Measurements from ENCODE around the gene IPO11.
"Not testable (repeated sequence)": the region's sequence is repeated elsewhere in the genome, so short reads cannot be mapped to it uniquely, and the experiment has no call there.

IPO11 gene

GRCh38 chr5:62514510-62515119 lies 102.1 kb downstream of the IPO11 start:
- no peak for DNase-seq (ENCODE audit: low spot score)

- DNase-seq (ENCODE audit: low spot score): not testable (repeated sequence)
Observed at GRCh38 chr5:62520812-62521211, 108.2 kb downstream of the IPO11 start.

DNA sequence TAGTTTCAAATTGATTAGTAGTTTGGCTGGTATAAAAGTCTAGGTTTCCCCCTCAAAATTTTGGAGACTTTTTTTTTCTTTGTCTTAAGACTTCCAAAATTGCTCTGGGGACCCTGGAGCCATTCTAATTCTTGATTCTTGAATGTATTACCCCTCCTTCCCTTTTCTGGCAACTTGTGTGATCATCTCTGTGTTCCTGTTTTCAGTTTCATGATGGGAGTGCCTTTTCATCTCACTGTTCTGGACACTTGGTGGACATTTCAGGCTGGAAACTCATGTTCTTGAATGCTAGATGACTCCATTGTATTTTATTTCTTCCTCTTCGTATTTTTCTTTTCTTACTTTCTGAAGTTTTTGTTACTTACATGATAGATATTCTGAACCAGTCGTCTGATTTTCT lies 108.8 kb downstream of the IPO11 start:
- DNase-seq (ENCODE audit: low spot score): no peak

GRCh38 chr5:62522811-62523210 lies 110.2 kb downstream of the IPO11 start:
- DNase-seq (ENCODE audit: low spot score): no peak

DNA sequence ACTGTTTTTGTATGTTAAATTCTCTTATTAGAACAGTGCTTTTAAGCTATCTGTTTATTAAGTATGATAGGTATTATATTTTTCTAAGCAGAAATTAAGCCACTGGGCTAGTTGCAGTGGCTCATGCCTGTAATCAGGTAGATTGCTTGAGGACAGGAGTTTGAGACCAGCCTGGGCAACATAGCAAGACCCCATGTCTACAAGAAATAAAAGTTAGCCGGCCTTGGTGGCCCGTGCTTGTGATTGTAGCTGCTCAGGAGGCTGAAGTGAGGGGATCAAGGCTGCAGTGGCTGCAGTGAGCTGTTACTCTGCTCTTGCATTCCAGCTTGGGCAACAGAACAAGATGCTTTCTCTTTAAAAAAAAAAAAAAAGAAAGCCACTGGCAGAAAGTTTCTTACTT lies 121.0 kb downstream of the IPO11 start:
- DNase-seq (ENCODE audit: low spot score): no peak

DNA sequence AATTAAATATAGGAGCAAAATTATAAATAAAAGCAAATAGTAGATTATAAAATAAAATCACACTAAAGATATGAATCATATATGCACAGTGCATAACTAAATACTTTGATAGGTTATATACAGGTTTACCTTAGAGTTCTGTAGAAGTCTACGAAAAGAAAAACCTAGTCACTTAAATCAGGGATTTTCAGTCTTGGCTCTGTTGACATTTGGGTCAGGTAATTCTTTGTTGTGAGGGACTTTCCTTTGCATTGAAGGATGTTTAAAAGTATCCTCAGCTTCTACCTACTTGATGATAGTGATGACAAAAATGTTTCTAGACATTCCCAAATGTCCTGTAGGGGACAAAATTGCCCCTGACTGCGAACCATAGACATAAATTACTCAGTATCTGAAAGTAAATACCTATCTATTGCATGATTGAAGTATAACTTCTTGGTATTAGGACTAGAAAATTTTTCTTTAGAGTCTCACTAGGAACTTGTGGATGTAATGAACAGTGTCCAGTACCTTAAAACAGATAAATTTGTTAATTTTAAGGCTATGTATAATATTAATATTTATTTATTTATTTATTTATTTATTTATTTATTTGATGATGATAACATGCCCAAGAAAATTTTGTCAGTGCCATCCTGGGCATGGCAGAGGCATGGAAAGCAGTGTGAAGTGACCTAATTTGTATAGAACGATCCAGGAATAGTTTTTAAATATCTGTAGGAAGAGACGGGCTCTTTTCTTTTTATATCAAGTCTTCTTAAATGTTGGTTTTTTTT lies 122.1 kb downstream of the IPO11 start:
- no peak for DNase-seq (ENCODE audit: low spot score)

GRCh38 chr5:62536232-62536631 lies 123.7 kb downstream of the IPO11 start:
- no peak for DNase-seq (ENCODE audit: low spot score)

DNA sequence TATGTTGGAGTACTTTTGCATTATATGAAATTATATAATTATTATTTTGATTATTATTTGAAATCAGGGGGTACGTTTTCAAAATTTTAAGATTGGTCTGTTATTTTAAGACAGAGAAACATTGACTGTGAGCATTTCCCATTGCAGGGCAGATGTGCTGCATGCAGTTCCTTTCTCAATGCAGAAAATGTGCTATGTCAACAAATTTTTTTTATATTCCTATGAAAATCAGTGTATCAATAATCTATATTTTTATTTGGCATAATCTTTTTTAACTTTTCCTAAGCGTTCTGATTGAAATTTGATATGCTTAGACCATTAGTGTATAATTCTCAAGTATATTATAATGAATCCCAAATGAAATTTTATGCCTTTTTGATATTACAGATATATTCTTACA lies 124.2 kb downstream of the IPO11 start:
- no peak for DNase-seq (ENCODE audit: low spot score)

DNA sequence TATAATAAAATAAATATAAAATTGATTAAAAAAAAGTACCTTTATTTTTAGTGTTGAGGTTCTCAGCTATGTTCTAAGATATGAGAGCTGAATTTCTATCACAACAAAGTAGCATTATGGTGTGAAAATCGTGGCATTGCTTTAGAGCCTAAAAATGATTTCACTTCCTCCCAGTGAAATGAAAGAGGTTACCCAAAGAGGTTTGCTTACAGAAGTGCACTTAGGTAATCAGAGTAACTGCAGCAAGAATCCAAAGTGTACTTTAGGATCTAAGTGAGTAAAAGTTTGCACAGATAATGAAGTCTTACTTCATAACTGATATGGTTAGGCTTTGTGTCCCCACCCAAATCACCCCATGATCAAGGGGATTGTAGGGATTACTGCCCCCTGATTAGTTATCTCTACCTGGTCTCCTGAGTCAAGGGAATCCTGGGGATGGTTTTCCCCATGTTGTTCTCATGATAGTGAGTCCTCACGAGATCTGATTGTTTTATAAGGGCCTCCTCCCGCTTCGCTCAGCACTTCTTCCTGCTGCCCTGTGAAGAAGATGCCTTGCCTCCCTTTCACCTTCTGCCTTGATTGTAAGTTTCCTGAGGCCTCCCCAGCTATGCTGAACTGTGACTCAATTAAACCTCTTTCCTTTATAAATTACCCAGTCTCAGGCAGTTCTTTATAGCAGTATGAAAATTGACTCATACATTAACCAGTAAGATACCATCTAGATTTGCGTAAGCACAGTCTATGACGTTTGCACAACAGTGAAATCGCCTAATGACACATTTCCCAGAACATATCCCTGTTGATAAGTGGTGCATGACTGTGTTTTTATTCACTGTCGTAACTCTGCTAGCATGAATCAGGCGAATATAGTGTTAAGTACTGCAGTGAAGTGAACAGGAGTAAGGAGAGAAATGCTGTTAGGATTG lies 125.7 kb downstream of the IPO11 start:
- DNase-seq (ENCODE audit: low spot score): peak; percentile 2

DNA sequence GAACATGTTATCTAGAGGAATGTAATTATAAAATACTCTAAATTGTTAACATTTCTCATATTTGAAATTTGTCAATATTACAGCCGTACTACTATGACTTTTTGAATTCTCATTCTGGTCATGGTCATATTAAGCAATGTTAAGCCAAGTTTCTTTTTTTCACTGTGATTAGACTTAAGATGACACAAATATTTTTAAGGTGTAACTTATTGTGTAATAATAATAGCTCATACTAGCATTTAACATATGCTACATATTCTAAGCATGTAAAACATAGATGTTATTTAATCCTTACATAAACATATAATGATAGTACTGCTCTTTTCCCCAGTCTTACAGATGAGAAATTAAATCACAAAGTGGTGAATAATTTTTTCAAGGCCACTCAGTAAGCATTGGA lies 130.2 kb downstream of the IPO11 start:
- no peak for DNase-seq (ENCODE audit: low spot score)

- DNase-seq (ENCODE audit: low spot score): no peak
Observed at GRCh38 chr5:62547945-62548630, 135.5 kb downstream of the IPO11 start.

DNA sequence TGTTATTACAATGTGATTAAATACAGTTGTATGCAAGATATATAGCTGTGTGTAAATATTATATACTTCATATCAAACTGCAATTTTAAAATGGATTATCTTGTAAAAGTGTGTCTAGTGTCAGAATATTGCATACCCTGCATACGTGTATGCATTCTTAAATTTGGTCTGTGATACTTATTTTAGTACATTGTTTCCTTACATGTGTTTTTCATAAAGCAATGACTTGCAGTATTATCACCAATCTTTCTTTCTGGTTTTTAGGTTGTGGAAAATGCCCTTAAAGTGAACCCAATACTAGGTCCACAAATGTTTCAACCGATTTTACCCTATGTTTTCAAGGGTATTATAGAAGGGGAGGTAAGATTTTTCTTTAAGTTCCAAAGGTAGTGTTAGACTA lies 137.5 kb downstream of the IPO11 start:
- no peak for DNase-seq (ENCODE audit: low spot score)

DNA sequence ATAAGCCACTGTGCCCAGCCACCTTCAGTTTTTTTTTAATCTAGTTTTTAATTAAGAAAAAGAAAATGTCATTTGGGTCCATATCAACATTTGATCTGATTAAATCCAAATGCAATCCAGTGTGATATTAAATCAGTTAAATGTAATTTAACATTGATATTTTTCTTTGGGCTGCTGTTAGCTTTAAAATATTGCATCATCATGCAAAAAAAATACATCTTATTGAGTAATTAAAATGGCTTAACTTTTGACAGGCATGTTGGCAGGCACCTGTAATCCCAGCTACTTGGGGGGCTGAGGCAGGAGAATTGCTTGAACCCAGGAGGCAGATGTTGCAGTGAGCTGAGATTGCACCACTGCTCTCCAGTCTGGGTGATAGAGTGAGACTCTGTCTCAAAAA lies 143.4 kb downstream of the IPO11 start:
- no peak for DNase-seq (ENCODE audit: low spot score)

- DNase-seq (ENCODE audit: low spot score): no peak
Observed at GRCh38 chr5:62558941-62559340, 146.4 kb downstream of the IPO11 start.

GRCh38 chr5:62560786-62561185 lies 148.2 kb downstream of the IPO11 start:
- DNase-seq (ENCODE audit: low spot score): no peak

DNA sequence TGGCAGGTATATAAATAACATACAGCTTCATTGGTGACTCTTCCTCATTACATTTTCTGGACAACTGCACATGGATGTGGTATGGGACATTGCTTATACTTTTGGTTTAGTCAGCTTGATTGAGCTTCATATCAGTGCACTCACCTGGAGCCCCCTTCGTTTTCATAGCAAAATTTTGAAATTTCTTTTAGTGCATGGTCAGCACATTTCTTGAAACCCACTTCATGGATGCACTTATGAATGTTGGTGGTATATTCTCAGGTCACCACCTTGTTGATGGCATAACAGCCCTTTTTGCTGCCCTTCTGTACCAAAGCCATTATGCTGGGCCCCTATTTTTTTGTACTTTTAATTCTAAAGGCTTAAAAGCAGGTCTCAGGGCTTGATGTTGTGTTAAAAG lies 149.3 kb downstream of the IPO11 start:
- DNase-seq (ENCODE audit: low spot score): no peak

DNA sequence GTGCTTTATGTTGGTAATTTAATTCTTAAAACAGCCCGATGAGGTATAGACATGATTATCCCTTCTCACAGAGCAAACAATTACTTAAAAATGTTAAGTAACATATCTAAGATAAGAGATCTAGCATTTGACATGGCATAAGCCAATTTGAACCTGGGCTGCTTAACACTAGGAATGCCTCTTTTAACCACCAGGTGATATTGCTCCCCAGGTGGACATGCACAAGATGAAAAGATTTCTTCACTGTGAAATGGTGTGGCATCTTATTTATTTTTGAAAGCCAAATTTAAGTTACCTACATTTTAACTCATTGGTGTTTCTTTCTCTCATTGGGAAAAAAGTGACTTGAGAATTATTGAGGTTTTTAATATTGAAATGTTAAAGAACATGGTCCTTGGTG lies 150.3 kb downstream of the IPO11 start:
- DNase-seq (ENCODE audit: low spot score): no peak

- DNase-seq (ENCODE audit: low spot score): no peak
Observed at GRCh38 chr5:62564101-62564500, 151.5 kb downstream of the IPO11 start.

DNA sequence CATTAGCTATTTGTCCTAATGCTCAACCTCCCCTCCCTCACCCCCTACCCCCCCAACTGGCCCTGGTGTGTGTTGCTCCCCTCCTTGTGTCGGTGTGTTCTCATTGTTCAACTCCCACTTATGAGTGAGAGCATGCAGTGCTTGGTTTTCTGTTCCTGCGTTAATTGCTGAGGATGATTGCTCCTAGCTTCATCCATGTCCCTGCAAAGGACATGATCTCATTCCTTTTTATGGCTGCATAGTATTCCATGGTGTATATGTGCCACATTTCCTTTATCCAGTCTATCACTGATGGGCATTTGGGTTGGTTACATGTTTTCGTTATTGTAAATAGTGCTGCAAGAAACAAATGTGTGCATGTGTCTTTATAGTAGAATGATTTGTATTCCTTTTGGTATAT lies 153.2 kb downstream of the IPO11 start:
- not testable (repeated sequence) for DNase-seq (ENCODE audit: low spot score)

GRCh38 chr5:62568143-62568542 lies 155.6 kb downstream of the IPO11 start:
- DNase-seq (ENCODE audit: low spot score): no peak

DNA sequence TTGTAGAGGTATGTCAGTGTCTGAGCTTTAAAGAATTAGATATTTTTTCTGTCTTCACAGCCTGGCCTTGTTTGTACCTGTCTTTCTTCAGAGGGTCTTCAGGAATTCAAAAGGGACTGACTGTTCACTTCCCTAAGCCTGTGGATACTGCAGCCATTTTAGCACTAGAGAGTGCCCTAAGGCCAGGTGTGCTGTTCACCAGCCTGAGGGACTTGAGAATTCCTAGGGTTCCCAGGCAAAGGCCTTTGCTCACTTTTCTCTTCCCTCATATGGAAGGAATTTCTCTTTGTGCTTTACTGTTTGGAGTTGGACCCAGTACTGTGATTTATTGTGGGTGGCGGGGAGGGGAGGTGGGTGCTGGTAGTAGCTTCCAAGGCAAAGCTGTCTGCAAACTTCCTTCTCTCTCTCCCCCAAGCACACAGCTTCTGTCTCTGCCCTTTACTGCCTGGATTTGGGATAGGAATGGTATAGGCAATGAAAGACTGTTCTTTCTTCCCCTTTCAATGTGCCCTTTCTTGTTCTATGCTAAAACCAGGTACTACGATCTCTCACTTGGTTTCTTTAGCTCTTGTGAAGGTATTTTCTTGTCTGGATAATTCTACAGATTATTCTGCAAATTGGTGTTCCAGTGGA lies 156.4 kb downstream of the IPO11 start:
- no peak for DNase-seq (ENCODE audit: low spot score)

DNA sequence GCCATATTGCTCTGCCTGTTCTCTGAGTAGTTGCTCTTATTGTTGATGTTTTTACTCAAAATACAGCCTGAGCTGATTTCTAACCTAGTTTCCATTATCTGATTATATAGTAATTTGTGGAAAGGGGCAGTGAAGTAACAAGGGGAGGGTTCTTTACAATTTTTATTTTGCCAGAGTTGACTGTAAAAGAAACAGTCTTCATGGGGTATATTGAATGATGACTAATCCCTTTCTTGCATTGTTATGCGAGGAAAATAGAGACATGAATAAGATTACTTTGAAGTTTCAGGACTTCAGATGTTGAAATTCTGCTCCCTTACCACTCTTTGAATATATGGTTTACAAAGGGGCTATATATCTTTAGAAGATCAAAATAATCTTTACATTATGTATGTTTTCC lies 156.9 kb downstream of the IPO11 start:
- no peak for DNase-seq (ENCODE audit: low spot score)
